Stimulated activated CD8-positive, alpha-beta memory T cell treated with anti-CD3 and anti-CD28 coated beads, Interleukin-12 subunit alpha, Interleukin-12 subunit beta, amount 100 ng/mL, for 24 hours (primary cell): ENCODE data around the gene PTPRCAP.
A peak's percentile ranks its signal among the peaks of the same experiment; 100 is the strongest.
"Not testable (repeated sequence)": the region's sequence is repeated elsewhere in the genome, so short reads cannot be mapped to it uniquely, and the experiment has no call there.

Source experiments
- DNase-seq: peaks from one replicate; pipeline ENCODE4 v3.0.0-alpha.2; 2020; ENCODE audit errors: extremely low read depth

The PTPRCAP gene

GRCh38 chr11:67465530-67465929 lies 28.0 kb upstream of the PTPRCAP start:
- not testable (repeated sequence) for DNase-seq

DNA sequence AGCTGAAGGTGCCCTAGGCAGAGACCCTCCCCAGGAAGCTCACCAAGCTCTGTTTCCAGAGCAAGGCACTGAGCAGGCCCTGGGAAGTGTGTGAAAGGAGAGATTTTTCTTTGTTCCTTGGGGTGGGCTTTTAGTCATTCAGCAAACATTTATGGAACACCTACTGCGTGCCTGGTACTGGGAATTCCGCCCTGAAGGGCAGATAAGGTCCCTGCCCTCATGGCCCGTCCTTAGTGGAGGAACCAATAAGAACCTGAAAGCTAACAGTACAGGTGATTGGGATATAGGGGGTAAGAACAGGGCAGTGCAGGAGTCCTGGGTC lies 27.7 kb upstream of the PTPRCAP start:
- DNase-seq = no peak

GRCh38 chr11:67464411-67465188 lies 27.1 kb upstream of the PTPRCAP start:
- DNase-seq = peak; percentile 84

GRCh38 chr11:67463680-67464410 lies 26.4 kb upstream of the PTPRCAP start:
- no peak for DNase-seq

DNA sequence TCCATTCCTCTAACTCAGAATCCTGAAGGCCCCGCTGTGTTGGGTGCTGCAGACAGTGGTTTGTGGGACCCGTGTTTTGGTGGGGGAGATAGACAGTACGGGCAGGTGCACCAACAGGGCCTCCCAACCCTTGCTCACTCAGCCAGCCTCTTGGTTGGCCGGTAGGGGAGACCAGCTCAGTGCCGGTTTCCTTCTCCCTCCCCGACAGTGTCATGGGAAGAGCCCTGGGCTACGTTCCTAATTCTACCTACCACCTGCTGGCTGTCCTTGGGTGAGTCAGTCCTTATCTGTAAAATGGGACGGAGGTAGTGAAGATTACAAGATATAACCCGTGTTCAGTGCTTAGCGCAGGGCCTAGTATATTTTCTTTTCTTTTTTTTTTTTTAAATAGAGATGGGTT lies 25.7 kb upstream of the PTPRCAP start:
- DNase-seq = no peak

DNA sequence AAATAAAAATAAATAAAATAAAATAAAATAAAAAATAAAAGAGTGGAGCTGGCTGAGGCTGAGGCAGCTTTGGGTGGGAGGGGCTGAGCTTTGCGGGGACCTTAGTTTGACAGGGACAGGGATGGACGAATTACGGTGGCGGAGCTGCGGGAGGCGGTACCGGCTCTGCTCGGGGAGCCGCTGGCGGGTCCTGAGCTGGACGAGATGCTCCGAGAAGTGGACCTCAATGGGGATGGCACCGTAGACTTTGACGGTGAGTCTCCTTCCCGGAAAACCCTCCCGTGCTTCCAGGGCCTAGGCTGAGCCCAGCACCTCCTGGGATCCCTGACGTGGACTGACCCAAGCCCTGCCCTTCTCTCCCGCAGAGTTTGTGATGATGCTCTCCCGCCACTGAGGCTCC lies 20.8 kb upstream of the PTPRCAP start:
- no peak for DNase-seq

- DNase-seq = no peak
Observed at GRCh38 chr11:67457453-67457852, 20.0 kb upstream of the PTPRCAP start.

DNA sequence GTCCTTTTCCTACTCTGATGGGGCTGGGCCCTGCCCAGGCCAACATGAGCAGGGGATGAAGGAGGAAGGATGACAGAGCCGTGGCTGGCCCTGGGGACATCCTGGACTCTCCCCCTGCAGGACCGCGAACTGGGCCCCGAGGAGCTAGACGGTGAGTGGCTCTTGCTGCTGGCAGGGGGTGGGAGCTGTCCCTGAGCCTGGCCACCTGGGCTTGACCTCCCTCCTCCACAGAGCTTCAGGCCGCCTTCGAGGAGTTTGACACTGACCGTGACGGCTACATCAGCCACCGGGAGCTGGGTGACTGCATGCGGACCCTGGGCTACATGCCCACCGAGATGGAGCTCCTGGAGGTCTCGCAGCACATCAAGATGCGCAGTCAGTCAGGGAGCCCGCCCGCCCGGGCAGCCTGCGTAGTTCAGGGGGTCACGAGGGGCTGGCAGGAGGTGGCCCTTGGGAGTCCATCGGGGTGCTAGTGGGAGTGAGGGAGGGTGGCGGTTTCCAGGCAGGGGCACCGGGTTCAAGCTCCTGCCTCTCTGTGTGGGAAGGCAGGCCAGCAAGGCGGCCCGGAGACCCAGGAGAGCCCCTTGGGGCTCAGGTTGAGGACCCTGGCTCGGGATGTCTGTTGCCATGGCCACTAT lies 18.7 kb upstream of the PTPRCAP start:
- no peak for DNase-seq

DNA sequence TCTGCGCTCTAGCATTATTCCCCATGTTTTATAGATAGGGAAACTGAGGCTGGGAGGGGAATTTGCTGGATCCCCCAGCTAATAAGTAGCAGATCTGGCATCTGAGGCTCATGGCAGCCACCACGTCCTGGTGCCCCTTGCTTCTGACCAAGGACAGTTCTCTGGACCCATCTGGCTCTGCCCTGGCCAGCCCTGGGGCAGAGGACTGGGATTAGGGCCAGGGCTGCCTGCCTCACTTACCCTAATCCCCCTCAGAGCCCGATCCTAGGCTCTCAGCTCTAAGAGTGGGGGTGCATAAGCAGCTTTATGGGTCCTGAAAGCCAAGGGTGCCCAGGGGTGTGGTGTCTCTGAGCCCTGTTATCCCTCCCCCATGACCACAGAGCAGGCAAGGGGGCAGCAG lies 17.6 kb upstream of the PTPRCAP start, which contains the start of gene CABP4:
Gene CABP4 (plus strand): TSS at position 301 of the 400 bp plus-strand sequence. CDS start 70 bp downstream, at position 371.
- no peak for DNase-seq

DNA sequence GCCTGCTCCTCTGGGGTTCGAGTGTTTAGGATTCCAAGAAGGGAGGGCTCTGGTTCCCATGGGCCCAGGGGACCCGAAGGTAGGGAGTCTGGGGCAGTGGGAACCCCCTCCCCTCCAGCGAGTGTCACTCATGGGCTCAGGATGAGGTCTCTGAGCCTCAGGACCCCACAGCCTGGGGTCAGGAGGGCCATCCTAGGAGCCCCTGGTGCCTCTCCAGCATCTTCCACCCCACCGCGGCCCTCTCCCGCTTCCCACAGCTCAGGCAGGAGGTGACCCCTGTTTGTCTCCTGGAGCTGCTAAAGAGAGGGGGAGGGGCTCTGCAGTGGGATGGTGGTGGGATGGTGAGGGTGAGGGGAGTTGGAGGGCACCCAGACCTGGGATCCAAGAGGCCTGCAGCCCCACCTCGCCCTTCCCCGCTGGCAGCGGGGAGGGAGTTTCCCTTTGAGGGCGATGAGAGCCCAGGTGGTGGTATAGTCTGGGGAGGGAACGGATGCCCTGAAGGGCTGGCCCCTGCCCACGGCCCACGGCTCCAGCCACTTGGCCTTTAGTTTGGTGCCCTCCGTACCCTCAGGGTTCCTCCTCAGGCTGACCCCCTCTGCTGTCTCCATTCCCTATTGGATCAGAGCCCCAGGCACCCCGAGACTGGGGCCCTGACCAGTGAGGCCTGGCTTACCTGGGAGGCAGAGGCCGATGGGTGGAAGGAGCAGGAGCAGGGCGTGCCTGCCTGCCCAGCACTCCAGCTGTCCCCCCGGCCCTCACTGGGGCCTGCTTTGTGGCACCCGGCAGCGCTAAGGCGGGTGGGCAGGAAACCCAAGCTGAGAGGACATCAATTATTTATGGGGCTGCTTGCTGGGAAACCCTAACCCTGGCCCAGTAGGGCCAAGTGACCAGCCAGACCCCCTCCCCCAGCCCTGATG lies 16.6 kb upstream of the PTPRCAP start:
- DNase-seq = no peak

DNA sequence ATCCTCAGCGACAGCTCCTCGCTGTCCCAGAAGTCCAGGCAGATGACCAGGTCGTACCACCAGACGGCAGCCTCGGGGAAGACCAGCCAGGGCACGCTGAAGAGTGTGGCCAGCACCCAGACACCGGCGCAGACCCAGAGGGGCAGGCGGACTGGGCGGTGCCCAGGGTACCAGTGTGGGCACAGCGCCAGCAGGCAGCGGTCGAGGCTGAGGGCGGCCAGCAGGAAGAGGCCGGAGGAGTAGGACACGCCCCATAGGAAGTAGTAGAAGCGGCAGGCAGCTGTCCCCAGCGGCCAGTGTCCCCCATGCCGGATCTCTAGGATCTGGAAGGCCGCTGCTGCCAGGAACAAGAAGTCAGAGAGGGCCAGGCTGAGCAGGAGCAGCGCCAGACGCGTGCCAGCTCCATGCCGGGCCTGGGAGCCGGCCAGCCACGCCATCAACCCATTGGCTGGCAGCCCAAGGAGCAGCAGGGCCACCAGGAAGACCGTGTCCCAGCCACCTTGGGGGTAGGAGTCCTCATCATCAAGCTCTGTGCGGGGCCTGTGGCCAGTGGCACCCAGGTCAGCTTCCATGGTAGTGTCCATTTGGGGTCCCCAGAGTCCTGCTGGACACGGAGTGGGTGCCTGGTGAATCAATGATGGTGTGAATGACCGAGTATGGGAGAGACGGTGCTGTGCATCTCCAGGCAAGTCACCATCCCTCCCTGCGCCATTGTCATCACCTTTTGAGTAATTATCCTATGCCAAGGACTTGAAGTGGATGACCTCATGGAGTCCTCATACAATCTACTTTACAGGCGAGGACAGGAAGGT lies 14.9 kb upstream of the PTPRCAP start, which contains the start of gene GPR152:
Gene GPR152 (minus strand): TSS at position 589 of the 812 bp plus-strand sequence. CDS start 5 bp downstream, at position 584.
- DNase-seq = no peak

- no peak for DNase-seq
Observed at GRCh38 chr11:67451658-67451976, 14.1 kb upstream of the PTPRCAP start.

DNA sequence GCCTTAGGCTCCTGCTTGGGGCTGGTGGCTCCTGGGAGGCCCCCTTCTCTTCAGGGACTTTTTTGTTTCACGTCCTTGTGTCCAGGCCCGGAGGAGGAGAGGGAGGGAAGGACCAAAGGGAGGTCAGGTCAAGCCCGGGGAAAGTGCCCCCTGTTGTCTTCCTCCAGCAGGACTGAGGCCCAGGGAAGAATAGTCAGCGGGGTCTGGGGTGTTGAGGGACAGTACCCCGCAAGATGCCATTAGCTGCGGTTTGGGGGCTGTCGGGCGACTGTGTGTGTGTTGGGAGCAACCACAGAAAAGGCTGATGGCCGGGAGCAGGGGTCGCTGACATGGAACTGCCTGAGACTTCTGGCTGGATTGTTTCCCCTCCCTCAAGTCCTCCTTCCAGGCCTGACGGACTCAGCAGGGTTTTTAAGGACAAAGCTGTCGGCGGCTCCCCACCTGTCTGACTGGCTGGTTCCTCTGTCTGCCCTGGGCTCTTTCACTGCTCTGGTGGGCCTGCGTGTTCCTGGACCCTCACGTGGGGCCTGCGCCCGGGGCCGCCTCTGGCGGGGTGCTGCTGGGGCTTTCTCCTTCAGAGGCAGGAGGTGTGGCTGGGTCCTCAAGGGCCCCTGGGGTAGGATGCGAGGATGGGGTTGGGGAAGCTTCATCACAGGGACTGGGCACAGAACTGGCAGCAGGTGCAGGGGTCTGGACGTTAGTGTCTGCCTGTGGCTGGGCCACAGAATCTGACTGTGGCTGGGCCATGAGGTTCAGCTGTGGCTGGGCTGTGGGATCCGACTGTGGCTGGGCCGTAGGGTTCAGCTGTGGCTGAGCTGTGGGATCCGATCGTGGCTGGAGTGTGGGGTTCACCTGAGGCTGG lies 13.5 kb upstream of the PTPRCAP start:
- DNase-seq = no peak

GRCh38 chr11:67449116-67449844 lies 11.8 kb upstream of the PTPRCAP start:
- no peak for DNase-seq

DNA sequence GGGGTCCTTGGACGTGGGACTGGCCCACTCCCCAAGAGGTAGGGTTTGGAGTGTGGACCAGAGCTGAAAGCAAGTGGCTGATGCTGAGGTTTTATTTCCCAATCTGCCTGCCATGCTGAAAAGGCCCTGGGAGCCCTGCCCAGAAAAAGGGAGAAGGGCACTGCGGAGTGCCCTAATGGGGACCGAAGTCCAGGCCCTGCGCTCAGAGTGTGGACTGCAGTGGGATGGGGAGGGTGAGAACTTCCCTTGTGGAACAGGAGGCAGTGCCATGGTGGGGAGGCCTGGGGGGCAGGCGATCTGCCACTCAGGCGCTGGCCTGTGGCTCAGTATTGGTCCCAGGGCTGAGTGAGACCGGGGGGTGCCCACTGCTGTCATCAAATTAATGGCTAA lies 10.7 kb upstream of the PTPRCAP start:
- DNase-seq = no peak

- DNase-seq = no peak
Observed at GRCh38 chr11:67445515-67445914, 8.0 kb upstream of the PTPRCAP start.

DNA sequence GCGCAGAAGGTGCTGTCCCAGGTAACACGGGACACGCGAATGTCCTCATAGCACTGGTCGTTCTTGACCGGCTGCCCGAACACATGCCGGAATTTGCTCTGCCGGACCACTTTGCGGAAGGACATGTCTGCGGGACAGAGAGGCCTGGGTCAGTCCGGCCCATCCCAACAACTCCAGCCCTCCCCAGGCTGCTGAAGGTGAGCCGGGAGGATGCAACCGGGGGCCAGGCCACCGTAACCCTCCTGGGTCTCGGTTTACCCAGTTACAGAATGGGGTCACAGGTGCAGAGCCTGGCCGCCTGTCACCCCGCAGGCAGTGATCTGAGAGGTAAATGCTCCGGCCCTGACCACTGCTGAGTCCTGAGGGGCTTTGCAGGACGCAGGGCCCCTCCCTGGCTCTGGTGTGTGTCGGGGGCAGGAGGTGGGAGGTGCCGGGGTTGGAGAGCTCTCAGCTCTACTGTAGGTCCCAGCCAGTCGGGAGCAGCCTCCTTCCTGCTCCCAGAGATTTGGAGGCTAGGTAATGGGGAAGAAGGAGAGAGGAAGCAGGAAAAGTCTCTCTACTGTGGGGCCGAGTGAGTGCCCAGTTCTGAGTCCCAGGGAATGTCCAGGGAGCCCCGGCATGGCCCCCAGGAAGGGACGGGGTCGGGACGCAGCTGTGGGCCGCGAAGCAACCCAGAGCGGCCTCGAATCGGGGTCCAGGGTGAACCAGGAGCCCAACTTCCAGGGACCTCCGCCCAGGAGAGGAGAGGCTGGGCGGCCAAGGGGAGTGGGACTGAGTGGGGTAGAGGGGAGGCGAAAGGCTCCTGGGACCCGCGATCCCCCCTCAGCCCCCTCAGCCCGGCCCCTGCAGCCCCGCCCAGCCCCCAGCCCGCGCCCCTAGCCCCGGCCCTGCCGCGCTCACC lies 5.3 kb upstream of the PTPRCAP start:
- DNase-seq = no peak

- DNase-seq = no peak
Observed at GRCh38 chr11:67441731-67442351, 4.4 kb upstream of the PTPRCAP start.
